GM19397 (cell line): ENCODE results near the gene ZFR2.
"Not testable (repeated sequence)": the region's sequence is repeated elsewhere in the genome, so short reads cannot be mapped to it uniquely, and the experiment has no call there.

ENCODE experiments used
- ATAC-seq: cut with Tn5 transposase; IDR thresholded peaks from one replicate; pipeline ENCODE4 v1.9.1; 2021; ENCODE audit warnings: mild to moderate bottlenecking, moderate library complexity; ENCODE audit not compliant: unreplicated experiment

Gene ZFR2

GRCh38 chr19:3868770-3869456, at the start of gene ZFR2:
Gene ZFR2 (minus strand): TSS chr19:3869038. CDS start chr19:3869017, 21 bp downstream.
- no peak for ATAC-seq

DNA sequence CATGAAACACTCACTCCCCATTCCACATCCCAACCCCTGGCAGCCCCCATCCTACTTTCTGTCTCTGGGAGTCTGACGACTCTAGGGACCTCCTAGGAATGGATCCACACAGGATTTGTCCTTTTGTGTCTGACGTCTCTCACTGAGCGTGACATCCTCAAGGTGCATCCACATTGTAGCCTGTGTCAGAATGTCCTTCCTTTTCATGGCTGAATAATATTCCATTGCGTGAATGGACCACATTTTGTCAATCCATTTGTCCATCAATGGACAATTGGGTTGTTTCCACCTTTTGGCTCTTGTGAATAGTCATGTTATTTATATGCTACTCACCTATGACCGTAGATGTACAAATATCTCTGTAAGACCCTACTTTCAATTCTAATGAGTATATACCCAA, 47.2 kb upstream of the ZFR2 start:
- no peak for ATAC-seq

- no peak for ATAC-seq
Observed at GRCh38 chr19:3914199-3914598, 45.4 kb upstream of the ZFR2 start.

DNA sequence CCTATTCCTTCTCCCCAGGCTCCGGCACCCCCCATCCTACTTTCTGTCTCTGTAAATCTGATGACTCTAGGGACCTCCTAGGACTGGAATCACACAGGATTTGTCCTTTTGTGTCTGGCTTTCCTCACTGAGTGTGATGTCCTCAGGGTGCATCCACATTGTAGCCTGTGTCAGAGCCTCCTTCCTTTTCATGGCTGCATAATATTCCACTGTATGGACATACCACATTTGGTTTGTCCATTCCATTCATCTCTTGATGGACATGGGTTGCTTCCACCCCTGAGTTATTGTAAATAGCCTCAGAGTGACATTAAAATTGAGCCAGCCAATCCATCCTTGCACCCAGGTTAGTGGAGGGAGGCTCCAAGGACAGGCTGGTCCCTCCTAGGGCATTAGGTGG, 41.3 kb upstream of the ZFR2 start:
- ATAC-seq = no peak

DNA sequence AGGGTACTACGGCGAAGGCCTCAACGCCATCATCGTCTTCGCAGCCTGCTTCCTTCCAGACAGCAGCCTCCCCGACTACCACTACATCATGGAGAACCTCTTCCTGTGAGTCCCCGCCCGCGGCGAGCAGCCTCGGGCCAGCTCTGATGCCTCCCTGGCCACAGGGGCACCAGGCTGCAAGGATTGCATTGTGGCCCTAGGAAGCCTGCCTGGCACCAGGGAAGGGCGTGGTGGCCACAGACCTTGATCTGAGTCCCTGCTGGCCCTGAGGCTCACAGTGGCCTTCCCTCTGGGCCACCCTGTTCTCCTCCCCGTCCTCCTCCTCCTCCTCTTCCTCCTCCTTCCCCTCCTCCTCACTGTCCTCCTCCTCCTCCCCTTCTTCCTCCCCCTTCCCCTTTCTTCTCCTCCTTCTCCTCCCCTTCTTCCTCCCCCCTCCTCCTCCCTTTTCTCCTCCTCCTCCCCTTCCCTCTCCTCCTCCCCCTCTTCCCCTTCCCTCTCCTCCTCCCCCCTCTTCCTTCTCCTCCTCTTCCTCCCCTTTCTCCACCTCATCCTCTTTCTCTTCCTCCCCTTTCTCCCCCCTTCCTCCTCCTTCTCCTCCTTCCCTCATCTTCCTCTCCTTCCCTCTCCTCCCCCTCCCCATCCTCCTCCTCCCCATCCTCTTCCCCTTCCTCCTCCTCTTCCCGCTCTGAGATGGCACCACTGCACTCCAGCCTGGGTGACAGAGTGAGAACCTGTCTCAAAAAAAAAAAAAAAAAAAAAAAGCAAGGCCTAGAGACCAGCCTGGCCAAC, 39.6 kb upstream of the ZFR2 start:
- no peak for ATAC-seq

- no peak for ATAC-seq
Observed at GRCh38 chr19:3907626-3908265, 38.9 kb upstream of the ZFR2 start.

DNA sequence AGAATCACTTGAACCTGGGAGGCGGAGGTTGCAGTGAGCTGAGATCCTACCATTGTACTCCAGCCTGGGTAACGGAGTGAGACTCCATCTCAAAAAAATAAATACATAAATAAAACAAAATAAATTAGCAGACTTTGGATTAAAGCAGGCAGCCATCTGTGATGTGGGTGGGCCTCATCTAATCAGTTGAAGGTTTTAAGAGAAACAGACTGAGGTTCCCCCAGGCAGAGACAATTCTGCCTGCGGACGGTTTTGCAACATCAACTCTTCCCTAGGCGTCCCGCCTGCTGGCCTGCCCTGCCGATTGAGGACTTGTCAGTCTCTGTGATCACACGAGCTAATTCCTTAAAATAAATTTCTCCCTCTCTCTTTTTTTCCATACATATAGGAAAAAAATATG, 35.4 kb upstream of the ZFR2 start:
- ATAC-seq = no peak

DNA sequence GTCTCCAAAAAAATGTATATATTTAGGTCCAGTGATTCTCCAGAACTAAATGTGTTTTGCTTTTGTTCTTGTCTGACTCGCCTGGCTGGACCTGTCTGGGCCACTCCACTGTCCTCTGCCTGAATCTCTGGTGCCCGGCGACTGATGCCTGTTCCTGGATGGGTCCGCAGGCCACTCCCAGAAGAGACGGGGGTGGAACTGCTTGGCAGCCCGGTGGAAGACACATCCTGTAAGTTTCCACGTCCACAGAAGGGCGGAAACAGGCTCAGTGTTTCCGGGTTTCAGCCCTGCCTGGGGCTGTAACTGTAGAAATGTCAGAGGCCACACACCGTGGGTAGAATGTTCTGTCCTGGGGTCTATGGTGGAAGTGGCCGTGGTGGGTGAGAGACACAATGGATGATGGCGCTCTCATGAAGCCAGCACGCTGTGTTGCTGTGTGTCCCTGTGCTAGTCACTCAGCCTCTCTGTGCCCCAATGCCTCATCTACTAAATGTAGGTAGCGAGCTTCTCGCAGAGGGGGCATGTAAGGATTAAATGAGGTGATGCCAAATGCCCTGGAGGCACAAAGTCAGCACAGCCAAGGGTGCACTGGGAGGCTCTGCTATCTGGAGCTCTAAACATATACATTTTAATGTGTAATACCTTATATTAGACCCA, 33.6 kb upstream of the ZFR2 start:
- no peak for ATAC-seq

DNA sequence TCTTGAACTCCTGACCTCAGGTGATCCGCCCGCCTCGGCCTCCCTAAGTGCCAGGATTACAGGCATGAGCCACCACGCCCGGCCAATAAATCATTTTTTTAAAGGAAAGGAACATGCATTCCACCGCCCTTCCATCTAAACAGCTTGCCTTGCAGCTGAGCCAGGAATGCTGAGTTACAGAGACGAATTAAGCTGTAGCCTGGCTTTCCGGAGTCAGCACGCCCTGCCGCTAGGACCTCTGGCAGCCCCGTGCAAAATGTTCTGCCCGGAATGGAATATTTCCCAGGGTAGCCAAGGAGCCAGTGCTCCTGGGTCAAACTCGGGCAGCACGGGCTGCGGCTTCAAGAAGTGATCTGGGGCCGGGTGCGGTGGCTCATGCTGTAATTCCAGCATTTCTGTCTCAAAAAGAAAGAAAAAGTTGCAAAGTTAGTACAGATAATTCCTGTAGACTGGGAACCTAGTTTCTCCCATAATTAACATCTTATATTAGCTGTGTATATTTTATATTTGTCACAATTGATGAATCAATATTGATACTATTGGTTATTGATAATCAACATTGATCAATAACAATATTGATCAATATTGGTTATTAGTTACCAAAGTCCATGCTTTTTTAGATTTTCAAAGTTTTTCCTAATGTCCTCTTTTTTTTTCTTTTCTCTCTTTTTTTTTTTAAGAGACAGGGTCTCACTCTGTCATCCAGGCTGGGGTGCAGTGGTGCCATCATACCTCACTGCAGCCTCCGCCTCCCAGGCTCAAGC, 30.9 kb upstream of the ZFR2 start:
- no peak for ATAC-seq

DNA sequence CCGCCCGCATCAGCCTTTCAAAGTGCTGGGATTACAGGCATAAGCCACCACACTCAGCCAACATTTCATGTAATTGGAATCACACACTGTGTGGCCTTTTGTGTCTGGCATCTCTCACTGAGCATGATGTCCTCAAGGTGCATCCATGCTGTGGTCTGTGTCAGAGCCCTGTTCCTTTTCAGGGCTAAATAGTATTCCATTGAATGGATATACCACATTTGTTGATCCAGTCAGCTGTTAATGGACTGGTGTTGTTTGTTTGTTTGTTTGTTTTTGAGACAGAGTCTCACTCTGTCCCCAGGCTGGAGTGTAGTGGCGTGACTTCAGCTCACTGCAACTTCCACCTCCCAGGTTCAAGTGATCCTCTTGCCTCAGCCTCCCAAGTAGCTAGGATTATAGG, 29.6 kb upstream of the ZFR2 start:
- no peak for ATAC-seq

DNA sequence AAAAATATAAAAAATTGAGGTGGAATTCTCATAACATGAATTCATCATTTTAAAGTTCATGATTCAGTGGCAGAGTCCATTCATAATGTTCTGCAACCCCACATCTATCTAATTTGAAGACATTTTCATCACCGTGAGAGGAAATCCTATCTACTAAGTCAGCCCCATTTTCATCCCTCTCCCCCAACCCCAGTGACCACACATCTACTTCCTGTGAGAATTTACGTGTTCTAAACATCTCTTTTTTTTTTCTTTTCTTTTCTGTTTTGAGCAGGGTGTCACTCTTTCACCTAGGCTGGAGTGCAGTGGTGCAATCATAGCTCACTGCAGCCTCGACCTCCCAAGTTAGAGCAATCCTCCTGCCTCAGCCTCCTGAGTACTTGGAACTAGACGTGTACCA, 29.1 kb upstream of the ZFR2 start:
- no peak for ATAC-seq

DNA sequence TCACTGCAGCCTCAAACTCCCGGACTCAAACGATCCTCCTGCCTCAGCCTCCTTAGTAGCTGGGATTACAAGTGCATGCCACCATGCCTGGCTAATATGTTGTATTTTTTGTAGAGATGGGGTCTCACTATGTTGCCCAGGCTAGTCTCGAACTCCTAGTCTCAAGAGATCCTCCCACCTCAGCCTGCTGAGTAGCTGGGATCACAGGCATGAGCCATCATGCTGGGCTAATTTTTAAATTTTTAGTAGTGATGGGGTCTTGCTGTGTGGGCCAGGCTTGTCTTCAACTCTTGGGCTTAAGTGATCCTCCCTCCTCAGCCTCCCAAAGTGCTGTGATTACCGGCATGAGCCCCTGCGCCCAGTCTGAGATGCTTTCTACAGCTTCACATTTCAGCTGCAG, 26.9 kb upstream of the ZFR2 start:
- ATAC-seq = no peak

GRCh38 chr19:3894959-3895358, 26.1 kb upstream of the ZFR2 start:
- not testable (repeated sequence) for ATAC-seq

DNA sequence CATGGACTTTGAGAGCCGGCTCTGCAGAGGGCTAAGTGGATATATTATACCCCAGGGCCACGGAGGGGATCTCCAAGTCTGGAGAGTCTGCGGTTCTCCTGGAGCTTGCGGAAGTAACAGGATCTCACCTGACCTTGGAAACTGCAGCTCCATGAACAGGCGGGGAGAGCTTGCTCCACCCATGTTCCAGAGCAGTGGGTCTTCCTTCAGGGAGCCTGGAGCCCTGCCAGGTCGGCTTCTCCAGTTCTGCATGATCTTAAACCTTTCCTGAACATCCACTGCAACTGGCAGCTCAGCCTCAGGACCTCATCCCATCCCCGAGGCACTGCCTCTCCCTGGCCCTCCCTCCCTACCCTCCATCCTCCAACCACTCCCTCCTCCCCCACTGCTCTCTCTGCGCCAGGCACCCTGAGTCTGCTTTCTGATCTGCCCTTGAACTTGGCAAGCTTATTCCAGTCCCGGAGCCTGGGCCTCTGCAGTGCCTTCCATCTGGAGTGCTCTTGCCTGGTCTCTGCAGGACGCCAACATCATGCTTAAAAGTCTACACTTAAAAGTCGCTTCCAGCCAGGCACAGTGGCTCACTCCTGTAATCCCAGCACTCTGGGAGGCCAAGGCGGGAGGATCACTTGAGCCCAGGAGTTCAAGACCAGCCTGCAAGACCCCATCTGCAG, 24.8 kb upstream of the ZFR2 start:
- no peak for ATAC-seq

- ATAC-seq = no peak
Observed at GRCh38 chr19:3890591-3890990, 21.8 kb upstream of the ZFR2 start.

DNA sequence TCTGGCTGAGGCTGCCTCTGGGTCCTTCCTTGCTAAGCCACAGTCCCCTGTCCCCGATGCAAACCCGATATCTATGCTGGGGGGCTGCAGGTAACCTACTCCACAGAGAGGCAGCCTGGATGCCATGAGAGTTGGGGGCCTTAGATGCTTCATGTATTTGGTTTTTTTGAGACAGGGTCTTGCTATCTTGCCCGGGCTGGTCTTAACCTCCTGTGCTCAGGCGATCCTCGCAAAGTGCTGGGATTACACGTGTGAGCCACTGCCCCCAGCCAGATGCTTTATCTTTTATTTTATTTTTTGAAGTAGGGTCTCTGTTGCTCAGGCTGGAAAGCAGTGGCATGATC, 13.2 kb upstream of the ZFR2 start:
- ATAC-seq = no peak

DNA sequence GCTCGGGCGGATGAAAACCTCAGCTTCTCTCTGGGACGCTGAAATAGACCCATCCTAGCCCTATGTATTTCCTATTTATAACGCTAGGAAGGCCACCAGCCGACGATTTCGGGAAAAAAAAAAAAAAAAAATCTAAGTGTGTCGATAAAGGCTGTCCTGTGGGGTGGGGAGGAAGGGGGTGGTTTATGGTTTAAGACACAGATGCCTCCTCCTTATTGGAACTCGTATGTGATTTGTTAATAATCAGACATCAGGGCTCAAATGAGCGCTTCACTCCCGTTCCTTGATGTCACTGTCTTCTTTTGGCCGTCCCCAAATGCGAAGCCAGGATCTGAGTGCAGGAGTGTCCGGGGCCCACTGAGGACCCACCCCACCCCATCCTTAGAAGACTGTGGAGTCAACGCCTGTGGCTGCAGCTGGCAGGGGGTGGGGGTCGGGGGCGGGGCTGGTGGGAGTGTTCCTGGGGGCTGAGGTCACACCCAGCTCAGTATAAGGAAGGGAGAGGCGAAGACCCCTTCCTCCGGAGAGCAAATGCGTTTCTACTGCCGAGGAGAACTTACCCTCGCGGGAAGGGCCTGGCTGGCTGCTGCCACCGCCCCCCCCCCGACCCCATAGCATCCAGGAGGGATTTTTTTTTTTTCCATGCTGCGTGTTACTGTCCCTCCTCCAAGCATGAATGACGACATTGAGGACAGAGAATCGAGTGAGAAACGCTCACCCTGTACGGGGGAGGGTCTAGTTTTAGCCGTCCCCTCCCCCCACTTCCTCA, 12.6 kb upstream of the ZFR2 start:
- no peak for ATAC-seq

- no peak for ATAC-seq
Observed at GRCh38 chr19:3880471-3881271, 11.8 kb upstream of the ZFR2 start, which contains the start of gene ATCAY. Gene ATCAY (plus strand): TSS chr19:3880685. CDS start chr19:3885768, 5,083 bp downstream.

DNA sequence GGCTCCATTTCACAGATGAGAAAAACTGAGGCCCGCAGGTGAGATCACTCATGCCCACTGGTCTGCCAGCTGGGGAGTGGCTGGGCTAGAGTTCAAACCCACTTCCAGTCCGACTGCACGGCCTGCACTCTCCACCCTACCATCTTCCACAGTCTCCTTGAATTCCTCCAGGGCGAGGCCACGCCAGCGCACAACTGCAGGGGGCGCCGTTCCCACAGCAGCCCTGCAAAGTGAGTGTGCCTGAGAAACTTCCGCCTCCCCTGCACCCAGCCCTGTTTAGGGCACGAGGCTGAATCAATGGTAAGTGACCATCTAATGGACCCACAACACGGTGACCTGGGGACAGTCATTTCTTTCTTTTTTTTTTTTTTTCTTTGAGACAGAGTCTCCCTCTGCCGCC, 10.8 kb upstream of the ZFR2 start:
- no peak for ATAC-seq
